GM21825 (cell line): ENCODE data around the gene TTI1.
"Not testable (repeated sequence)": the region's sequence is repeated elsewhere in the genome, so short reads cannot be mapped to it uniquely, and the experiment has no call there.

Experiments
- ATAC-seq: cut with Tn5 transposase; IDR thresholded peaks from one replicate; pipeline ENCODE4 v1.9.1; 2021; ENCODE audit warnings: mild to moderate bottlenecking, moderate library complexity; ENCODE audit not compliant: unreplicated experiment

Gene TTI1

DNA sequence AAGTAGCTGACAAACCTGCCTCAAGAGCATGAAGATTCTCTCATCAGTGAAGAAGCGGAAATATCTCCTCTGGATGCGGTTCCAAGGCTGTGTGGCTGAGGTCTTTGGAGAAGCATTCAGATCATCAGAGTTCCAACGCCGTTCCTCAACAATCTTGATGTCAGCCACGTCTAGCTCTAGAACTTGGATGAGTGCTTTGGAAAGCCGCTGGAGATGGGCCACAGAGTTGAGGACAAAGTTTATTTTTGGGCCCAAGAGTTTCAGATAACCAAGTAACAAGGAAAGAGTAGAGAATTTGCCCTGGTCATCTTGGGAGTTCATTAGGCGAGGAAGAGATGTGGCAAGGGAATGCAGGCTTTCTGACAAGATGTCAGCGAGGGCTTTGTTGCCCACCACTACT, 20.9 kb downstream of the TTI1 start:
- no peak for ATAC-seq

DNA sequence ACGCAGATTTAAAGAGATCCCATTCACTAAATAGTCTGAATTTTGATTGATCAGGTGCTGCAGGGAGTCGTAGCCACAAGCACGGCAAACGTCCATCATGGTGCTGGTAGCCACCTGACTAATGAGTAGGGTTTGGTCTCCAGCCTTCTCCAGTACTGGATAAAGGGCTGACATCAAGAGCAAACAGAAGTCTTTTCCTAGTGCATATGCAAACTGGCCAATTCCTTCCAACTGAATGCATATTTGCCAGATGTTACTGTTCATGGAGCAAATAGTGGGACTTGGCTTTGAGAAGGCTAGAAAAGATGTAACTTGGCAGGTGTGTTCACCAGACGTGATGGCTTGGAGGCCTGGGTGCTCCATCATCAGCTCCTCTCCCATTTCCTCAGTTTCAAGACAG, 21.6 kb downstream of the TTI1 start:
- no peak for ATAC-seq

DNA sequence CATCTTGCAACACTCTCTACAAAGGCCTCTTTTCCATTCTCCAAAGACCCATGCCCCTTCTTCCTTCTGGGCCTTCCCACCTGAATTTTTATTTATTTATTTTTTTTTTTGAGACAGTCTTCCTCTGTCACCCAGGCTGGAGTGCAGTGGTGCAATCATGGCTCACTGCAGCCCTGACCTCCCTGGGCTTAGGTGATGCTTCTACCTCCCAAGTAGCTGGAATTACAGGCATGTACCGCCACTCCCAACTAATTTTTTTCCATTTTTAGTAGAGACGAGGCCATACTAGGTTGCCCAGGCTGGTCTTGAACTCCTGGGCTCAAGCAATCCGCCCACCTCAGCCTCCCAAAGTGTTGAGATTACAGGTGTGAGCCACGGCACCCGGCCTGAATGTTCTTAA, 23.8 kb downstream of the TTI1 start:
- not testable (repeated sequence) for ATAC-seq

DNA sequence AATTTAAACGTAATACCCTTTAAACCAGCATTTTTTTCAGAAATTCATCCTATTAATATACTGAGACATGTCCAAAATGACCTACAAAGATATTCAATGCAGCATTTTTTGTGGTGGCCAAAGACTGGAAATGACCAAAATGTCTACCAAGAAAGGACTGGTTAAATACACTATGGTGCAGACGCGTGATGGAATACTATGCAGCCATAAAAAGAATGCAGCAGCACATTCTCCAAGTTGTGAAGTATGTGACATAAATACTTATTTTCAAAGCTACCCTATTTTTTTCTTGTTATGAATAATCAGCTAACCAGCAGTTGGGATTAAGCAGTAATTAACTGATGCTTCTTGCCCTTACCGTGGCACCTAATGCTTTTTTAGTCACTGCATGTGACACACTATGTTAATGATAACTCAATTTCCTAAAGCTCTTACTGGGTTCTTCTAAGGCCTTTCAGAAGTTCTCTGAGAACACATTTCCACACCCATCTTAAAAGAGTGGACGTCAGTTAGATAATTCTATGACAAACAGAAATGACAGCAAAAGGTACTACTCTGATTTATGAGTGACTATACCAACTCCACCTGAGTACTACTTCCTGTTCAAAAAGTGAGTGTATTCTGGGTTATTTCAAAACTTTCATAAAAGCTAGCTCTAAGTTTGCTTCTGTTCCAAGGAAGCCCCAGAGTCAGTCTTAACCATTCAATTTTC, 24.9 kb downstream of the TTI1 start:
- ATAC-seq, result no peak

DNA sequence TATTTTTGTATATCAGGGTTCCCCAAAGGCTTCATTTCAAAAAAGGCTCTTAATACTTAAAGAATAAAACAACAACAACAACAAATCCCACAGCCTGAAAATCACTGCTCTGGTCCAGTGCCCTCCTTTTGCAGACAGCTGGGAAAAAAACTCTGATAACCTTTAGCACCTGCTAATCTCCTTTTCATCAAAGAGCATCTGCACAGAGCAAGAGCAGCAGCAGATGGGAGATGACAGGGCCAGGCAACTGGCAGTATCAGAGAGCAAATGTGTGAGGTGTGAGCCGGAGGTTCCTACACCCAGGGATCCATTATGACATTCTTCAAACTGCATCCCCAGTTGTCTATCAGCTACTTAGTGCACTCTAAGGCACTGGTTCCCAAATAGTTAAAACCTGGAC, 25.7 kb downstream of the TTI1 start:
- no peak for ATAC-seq

DNA sequence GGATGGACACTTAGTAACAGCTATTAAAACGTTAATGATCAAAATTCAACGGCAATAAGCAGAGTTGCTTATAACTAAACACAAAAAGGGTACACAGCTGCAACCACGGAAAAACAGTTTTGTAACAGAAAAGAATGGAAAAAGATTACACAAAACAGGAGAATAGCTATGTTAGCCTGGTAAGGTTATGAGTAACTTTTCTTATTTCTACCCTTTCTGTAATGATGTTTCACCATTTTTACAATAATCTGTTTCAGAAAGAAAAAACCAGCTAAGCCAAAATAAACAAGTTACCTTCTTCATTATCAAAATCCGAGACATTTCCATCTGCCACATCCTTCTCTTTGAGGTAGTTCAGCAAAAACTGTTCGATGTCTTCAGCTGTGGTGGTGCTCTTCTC, 27.4 kb downstream of the TTI1 start:
- ATAC-seq, result no peak

DNA sequence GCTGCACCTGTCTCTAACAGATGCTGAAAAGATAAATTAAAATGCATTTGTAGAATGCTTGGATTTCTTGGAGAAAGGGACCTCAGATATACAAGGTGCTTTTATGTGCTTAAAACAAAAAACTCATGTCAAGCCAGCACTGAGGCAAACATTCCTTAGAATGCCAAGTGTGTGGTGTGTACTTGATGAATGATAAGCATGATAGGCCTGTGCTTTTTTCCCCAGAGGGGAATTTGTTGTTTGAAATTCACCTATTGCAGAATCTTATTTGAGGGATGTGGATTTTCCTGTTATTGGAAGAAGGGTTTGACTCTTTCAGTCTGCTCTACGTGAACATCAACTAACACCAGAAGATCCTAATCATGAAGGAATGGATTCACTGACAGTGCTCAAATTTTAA, 28.8 kb downstream of the TTI1 start:
- no peak for ATAC-seq

DNA sequence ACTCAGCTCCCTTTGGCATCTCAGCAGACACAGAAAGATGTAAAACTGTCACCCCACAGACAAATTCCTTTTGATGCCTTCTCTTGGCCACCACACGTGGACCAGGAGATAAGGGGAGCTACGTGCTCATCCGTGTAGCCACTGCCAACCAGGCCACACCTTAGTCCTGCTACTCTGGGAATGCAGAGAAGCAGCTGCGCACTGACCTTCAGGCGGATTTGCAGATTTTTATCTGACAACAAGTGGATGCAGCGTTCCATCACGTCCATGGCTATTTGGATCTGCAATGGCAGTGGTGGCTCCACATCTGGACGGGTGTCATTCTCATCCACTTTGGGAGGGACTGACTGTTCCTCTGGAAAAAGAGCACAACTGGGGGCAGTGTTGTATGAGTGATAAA, 30.8 kb downstream of the TTI1 start:
- ATAC-seq, result no peak

DNA sequence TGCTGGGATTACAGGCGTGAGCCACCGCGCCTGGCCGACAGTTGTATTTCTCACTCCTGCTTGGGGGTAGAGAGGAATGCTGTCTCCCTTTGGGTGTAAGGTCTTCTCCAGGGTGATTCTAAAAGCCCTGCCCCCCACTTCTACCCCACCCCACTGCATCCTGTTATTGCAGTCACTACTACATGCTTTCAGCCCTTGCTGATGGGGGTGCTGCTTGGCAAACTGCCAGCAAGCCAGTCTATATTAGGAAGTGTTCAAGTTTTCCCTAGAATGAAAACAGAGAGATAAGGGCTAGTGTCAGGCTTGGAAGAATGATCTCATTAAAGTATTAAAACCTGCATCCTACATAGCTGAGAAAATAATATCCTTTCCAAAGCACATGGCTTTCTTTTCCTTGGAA, 31.3 kb downstream of the TTI1 start:
- no peak for ATAC-seq

DNA sequence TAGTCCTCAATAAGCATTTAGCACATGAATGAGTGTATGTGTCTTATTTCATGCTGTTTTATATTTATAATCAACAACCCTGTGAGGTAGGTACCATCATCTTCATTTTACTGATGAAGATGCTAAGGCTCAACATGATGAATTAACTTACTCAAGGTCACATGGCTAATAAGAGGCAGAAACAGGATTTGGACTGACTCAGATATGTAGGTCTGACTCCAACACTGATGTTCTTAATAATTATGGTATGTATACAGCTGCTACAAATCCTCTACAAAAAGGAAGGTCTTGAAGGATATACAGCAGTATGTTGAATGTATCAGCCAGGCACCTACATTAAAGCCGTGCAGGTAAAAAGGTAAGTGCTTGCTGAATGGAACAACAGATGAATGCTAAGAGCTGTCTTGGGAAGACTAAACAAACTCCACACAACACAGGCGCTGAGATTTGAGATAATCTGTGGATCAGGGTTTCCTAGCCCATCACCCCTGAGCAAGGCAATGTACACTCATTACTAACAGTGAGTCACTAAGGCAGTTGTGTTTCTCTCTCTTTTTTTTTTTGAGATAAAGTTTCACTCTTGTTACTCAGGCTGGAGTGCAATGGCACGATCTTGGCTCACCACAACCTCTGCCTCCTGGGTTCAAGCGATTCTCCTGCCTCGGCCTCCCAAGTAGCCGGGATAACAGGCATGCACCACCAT, 31.9 kb downstream of the TTI1 start:
- no peak for ATAC-seq

DNA sequence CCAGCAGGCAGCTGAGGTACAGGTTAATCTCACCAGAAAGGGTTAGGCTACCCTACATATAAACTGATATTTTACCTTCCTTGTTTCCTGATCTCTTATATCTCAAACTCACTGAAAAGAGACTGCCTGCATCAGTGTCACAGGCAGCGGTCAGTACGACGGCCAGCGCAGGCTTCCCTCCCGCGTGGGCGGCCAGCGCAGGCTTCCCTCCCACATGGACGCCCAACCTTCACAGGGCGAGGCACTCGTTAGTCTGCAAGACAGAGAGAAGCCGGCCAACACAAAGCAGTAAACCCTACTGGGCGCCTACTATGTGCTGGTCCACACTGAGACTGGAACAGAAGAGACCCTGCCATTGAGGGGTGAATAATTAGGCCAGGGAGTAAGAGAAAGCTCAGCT, 33.0 kb downstream of the TTI1 start:
- ATAC-seq, result no peak

DNA sequence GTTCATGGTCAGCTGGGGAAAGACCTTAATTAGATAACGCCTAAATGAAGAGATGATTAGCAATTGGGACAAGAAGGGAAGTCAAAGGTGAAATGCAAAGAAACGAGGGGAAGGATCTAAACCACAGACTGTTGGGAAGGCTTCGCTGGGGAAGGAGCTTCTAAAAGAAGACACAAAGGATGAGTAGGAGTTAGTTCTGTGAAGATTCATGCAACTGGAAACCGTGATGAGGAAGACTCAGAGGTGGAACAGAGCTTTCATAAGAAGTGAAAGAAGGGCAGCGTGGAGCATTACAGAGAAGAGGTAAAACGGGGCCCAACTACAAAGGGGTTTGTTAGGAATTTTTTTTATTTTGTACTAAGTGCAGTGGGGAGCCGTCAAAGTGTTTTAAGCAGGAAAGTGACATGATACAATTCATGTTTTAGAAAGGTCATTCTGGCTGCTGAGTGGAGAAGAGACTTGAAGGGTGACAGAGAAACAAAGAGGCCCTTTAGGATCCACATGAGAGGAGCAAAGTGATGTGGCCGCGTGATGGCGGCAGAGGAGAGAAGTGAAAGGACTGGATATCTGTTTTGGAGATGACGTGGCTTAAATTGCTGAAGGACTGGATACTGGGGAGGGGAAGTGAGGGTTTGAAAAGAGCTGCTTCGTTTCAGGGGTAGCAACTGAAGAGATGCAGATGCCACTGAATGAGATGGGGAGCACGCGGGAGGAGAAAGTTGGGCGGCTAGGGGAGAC, 33.6 kb downstream of the TTI1 start:
- ATAC-seq, result no peak

DNA sequence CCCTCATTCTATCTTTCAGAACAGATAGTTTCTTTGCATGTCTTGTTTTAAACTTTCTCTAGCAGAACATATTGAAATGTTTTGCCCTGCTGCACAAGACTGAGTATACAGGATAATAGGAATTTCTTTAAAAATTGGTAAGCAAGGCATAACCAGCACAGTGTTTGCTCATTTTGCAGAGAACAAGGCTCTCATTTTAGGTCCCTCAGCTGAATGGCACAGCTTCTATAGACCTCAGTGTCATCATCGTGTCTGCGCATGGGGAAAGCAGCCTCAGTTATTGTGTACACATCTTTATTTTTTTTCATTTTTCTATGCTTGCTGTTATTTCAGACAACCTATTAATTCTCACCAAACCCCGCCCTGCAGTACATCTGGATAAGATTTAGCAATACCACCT, 35.7 kb downstream of the TTI1 start:
- ATAC-seq, result no peak

DNA sequence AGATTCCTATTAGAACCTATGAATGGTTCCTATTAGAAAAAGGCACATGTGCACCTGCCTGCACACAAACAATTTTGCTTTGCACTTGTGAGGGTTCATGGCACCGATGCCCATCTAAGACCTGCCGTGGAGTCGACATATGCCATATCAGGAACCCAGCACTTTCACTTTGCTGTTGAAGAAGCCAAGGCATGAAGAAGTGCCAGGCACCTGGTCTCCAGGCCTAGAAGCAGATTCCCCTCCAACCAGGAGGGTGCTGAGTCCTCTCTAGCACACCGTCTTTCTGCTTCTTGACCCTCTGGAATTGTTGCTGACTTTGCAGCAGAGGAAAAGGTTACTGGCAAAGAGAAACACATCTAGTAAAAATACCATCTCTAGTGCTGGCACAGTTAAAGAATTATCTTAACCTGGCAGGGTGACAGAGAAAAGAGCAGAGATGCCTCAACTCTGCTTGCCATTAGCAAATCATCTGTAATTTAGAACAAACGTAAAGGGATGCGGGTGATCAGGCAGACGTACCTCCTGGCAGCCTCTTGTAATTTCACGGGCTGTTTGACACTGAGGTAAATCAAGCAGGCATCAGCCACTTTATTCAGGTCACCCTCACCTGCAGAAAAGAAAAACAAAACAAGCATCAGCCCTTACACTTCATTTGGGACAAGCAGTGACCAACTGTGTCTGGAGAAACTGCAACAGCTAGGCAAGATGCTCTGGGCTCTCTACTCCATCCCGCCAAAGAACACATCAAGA, 37.2 kb downstream of the TTI1 start:
- no peak for ATAC-seq

DNA sequence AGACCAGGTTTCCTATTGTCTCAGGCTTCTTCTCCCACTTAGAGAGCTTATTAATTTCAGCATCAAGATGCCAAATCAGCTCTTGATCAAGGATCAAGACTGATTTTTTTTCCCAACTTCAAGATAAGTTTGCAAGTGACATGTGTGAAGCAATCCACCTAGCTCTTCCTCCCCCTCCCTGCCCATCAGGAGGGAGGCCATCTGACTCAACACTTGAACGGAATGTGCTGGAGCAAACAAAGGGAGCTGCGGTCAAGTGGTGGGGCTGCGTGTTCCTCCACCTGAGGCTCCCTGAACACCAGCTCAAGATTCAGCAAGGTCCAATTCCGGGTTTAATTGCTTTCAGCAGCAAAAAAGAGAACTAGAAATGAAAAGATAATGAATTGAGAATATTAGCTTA, 38.7 kb downstream of the TTI1 start:
- no peak for ATAC-seq

DNA sequence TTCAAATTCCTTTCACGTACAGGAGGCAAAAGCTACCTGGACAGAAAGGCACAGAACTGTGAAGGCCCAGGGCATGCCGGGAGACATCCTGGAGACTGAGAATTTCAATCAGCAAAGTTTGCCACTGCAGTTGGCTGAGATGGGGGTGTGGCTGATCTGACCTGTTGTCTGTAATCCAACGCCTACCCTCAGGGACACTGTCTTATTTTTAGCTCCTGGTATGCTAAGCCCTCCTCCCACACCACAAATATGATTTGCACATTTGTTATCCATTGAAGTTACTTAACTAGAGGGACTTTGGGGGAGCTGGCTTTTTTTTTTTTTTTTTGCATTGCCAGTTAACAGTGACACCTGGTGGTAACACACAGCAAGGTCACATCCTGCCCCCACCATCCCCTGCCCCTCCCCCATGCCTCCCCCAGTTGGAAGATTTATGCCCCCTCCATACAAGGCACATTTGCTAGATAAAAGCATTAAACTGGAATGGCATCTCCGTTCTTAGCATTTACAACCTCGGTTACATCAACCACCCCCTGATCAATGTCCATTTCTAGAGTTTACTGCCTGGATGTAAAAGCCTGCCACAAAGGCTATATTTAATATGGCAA, 40.4 kb downstream of the TTI1 start:
- ATAC-seq, result no peak

DNA sequence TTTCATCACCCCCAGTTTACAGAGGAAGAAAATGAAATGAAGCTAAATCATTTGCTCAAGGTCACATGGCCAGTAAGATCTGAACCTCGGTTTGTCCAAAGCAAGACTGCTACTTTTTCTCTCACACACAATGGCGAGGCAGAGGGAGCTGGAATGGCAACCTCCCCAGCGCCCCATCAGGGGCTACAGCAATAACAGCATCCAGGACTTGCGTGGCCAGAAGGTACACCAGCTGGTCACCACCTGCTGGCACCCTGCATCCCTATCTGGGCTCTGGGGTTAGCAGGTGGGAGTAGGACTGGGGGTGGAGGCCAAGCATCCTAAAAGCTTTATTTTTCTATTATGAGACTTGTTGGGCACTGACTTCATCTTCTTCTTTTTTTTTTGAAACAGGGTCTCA, 41.3 kb downstream of the TTI1 start:
- ATAC-seq, result no peak

DNA sequence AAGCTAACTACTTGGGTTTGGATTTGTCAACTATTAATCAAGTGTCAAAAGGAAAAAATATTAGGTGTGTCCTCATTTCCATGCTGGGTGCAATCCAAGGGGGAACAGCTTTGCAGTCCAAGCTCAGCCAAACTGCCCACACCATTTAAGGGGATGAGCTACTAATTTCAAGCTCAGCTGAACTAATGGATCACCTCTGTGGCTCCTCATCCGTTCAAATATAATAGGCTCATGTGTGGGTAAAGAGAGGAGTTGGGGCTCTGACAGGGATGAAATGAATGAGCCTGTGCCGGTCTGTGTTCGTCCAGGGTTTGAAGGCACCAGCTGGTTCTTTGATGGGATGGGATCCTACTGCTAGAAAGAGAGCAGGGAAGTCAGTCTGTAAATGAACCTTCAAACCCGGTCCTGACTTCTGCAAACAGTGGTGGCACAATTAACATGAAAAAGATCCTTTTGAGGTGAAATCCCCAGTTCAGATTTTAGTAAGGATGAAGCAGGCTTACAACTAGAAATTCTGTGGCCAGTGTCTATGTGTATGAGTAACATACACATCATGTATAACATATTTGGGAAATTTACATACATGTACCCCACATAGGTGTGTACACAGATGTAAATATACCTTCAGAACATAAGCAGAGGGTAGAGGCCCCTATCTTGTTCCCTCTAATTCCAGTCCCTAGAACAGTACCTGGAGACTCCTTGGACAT, 41.9 kb downstream of the TTI1 start:
- no peak for ATAC-seq

DNA sequence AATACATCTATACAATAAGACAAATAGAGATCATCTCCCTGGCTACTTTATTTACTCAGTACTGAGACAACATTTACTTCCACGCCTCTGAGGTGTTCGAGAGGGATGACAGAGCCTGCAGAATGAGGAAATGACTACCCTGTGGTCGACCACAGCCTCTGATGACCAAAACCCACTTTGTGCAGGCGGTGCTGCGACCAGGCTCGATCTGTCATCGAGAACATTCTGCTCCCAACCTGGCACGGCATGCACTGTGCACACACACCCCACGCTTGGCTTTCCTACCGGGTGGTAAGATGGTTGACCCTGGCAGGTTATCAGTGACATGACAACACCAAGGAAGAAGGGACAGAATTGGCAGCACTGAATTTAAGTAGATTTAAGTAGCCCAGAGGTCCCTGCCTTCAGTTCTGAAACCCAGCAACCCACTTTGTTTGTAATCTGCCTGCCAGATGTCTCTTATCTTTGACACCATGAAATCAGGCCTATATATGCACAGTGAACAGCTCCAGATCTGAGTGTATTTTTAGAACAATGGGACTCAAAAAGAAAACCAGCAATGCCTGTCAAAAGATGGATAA, 42.6 kb downstream of the TTI1 start:
- ATAC-seq, result peak; percentile 81
